ENCODE results near the gene STARD10. TPM values are rescaled to one million over a fixed set of nuclear protein-coding genes. Genes with fewer than 3 reads are reported as not detected.

The STARD10 gene
- total and polyA plus RNA-seq, 9 of the 15 experiments (the other 6 are each of a cell fraction or from before 2014, with no cell fraction given): 0.15 to 52.9 (median 32.3) TPM

DNA sequence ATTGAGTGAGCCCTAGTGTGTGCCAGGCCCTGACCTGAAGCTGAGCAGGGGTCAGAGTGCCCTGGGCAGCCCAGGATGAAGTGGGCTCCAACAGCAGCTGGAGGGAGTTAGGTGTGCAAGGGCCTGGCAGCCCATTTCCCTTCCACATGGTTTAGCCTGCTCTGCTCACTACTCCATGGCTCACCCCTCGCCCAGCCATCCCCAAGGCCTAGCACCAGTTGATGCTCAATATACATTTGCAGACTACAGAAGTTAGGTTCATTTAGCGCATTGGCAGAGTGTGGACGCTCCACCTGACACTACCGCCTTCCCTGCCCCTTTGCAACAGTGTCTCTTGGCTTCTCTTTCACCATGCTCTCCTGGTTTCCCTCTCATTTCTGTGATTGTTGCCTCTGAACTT is 24.1 kb upstream of the STARD10 start:
- Histone ChIP-seq H3K4me2 (ENCODE audit: insufficient read depth, low read length) (no peak overlapping the region), H3K4me1 (replicated peaks in 1 of 2; ENCODE audit: control insufficient read depth in 2 of 2, insufficient read depth in 2 of 2, low read length in 2 of 2) (peaks cover 28 to 62% of the 10 kb centered on the region in 2 experiments), H3K9ac (ENCODE audit: insufficient read depth in 1 of 2, low read depth in 2 of 2, low read length in 2 of 2) (no peak overlapping the region), H3K27me3 (ENCODE audit: control insufficient read depth in 2 of 2, insufficient read depth in 2 of 2, low read length in 2 of 2) (no peaks in the 10 kb centered on the region), H3K79me2 (ENCODE audit: control insufficient read depth, insufficient read depth, low read length) (peaks cover 4% of the 10 kb centered on the region; the same call in 2 of the 3 replicates), H4K20me1 (replicated peaks; ENCODE audit: control insufficient read depth, insufficient read depth, low read length) (no peaks in the 10 kb centered on the region), H3K36me3 (ENCODE audit: control insufficient read depth, insufficient read depth, low read length) (no peaks in the 10 kb centered on the region), H3K9me3 (replicated peaks; ENCODE audit: control insufficient read depth, insufficient read depth, low read depth, low read length) (no peaks in the 10 kb centered on the region), H3K4me3 (no peak overlapping the region), H3K9me1 (ENCODE audit: control insufficient read depth, insufficient read depth, low read length) (peaks cover 5% of the 10 kb centered on the region), H2AFZ (ENCODE audit: low read depth, low read length) (no peak overlapping the region), H3K27ac (ENCODE audit: extremely low read depth, low read depth, low read length) (no peak overlapping the region)
- in situ Hi-C loops (cut with MboI) (no loop called here), intact Hi-C loops (cut with micrococcal nuclease) (no loop called here)
- FAIRE-seq (no peak), DNase-seq (ENCODE audit: extremely low read depth in 1 of 4, low spot score in 3 of 4) (no peak), ATAC-seq (no peak)
- WGBS (ENCODE audit: insufficient coverage, low coverage, missing lambda C conversion rate): 80% methylated on average over 4 of the region's 4 CpGs
- CTCF ChIA-PET (ENCODE audit: low intra/inter-chr PET ratio): no interaction called here
- TF ChIP-seq ZKSCAN1 (IDR thresholded peaks at IDR 0.05; ENCODE audit: low read depth, low read length) (no peak), FUS (optimal IDR thresholded peaks at IDR 0.05; ENCODE audit: low read depth, low read length) (no peak), BDP1 (IDR thresholded peaks at IDR 0.05; ENCODE audit: insufficient read depth, insufficient read length) (no peak), TAF1 (IDR thresholded peaks at IDR 0.05; ENCODE audit: control insufficient read depth, extremely low read depth, insufficient read depth, low read length, severe bottlenecking) (no peak), ZNF75A (CRISPR knock-in tag; IDR thresholded peaks at IDR 0.05) (no peak), ZNF184 (CRISPR knock-in tag; IDR thresholded peaks at IDR 0.05) (no peak), PTBP1 (IDR thresholded peaks at IDR 0.05; ENCODE audit: low read depth, low read length) (no peak)
- TF ChIP-seq, protein P1, sequence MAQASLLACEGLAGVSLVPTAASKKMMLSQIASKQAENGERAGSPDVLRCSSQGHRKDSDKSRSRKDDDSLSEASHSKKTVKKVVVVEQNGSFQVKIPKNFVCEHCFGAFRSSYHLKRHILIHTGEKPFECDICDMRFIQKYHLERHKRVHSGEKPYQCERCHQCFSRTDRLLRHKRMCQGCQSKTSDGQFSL (CRISPR knock-in tag; IDR thresholded peaks at IDR 0.05): no peak
- TF ChIP-seq, protein P1 (tag; IDR thresholded peaks at IDR 0.05): no peak
- BruUV-seq (replicated peaks): no TSS peak
- POLR2A ChIA-PET: no interaction called here

All from K562 (cell line).